ENCODE data around the gene RAPGEF1. TPM values are rescaled to one million over a fixed set of nuclear protein-coding genes. Genes with fewer than 3 reads are reported as not detected.

RAPGEF1 gene
- total RNA-seq, 1 experiment from 2014 or later = 30.8 TPM

DNA sequence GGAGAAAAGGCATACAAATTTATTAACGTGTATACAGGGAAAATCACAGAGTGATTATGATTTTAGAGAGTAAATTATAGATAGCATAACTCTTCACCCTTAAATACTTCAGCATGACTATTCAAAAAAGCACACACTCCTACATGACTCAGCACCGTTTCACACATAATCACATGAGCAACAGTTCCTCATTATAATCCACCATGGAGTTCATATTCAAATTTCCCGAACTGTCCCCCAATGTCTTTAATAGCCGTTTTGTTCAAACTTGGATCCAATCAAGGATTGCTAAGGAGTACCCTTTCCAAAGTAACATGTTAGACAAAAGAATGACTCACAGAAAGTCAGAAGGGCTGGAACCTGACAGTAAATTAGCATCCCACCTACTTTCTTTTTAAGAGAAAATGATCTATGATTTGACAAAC lies 32.1 kb downstream of the RAPGEF1 start:
- peak; percentile 84 for DNase-seq (ENCODE audit: low read depth)

- DNase-seq (ENCODE audit: low read depth) = no peak
Measured at GRCh38 chr9:131707050-131707449, 32.8 kb downstream of the RAPGEF1 start.

DNA sequence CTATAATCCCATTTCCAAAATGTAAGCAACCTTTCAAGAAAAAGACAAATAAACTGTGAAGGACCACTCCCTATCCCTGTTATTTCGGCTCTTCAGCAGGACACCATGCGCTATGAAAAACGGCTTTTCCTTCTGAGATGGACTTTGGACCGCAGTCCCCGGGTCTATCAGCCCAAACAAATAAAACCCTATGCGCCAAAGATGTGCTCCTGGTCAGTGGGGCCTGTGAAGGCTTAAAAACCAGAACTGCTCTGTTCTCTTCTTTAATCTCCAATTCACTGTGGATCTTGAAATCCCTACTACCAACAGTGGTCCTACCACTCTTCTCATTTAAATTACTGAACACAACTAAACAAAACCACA lies 33.3 kb downstream of the RAPGEF1 start:
- DNase-seq (ENCODE audit: low read depth) = no peak

DNA sequence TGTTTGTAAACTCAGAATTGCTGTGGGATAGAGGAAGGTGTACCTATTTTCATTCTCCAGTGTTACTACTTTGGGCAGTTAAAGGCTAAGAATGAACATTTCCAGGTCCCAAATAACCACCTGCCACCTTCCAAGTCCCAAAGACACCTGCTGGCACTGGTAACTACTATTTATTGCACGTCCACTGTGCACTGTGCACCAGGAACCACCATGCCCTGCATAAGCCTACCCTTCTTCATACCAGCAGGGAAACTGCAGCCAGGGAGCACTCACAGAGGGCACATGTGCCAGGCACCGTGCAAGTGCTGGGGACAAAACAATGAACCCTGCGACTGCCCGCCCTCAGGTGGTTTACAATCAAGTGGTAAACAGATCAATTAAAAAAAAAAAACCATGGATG lies 34.9 kb downstream of the RAPGEF1 start:
- no peak for DNase-seq (ENCODE audit: low read depth)

DNA sequence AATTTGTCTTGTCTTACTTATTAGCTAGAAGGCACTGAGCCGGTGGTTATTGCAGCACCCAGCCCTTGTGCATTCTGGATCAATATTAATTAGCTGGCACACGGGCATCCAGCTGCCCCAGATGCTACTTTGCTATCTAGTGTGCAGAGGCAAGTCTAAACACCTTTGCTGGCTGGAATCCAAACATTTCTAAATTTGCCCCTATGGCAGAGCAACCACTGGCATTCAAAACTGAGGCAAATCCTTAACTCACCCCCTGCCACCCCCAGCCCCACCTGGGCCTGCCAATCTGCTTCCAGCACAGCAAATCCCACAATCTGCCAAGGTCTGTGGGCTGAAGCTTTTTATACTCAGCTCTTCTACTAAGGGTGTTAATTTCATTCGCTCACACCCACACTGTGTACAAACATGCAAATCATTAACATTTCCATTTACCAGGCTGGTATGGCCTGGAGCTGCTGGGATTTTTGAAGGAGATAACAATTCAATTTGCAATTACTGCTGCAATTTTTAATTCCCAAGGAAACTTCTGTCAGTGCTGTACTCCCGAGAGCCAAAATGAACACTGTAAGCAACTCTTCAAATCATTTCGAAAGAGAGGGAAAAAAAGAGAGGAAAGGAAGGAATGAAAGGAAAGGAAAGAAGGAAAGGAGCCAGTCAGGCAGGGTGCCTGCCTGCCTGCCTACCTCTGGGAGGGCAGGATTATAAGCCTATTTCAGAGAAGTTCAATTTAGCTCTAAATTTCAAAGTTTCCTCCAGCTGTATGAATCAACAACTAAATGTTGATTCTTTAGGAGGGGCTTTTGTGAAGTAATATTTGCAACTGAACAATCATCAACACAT lies 35.5 kb downstream of the RAPGEF1 start:
- DNase-seq (ENCODE audit: low read depth) = no peak

GRCh38 chr9:131703697-131704096 lies 36.2 kb downstream of the RAPGEF1 start:
- no peak for DNase-seq (ENCODE audit: low read depth)

DNA sequence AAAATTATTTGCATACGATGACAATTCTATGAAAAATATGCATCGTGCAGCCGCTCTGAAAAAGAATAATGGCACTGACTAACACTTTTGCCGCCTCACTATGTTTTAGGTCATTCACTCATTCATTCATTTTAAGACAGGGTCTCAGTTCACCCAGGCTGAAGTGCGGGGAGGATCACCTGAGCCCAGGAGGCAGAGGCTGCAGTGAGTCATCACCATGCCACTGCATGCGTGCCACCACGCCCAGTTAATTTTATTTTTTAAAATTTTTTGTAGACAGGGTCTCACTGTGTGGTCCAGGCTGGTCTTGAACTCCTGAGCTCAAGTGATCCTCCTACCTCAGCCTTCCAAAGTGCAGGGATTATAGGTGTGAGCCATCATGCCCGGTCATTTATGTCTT lies 37.0 kb downstream of the RAPGEF1 start:
- DNase-seq (ENCODE audit: low read depth) = no peak

GRCh38 chr9:131701789-131702337 lies 38.0 kb downstream of the RAPGEF1 start:
- DNase-seq (ENCODE audit: low read depth) = peak; percentile 50

- no peak for DNase-seq (ENCODE audit: low read depth)
Measured at GRCh38 chr9:131701436-131701781, 38.5 kb downstream of the RAPGEF1 start.

GRCh38 chr9:131700765-131701435 lies 39.0 kb downstream of the RAPGEF1 start:
- DNase-seq (ENCODE audit: low read depth) = no peak

DNA sequence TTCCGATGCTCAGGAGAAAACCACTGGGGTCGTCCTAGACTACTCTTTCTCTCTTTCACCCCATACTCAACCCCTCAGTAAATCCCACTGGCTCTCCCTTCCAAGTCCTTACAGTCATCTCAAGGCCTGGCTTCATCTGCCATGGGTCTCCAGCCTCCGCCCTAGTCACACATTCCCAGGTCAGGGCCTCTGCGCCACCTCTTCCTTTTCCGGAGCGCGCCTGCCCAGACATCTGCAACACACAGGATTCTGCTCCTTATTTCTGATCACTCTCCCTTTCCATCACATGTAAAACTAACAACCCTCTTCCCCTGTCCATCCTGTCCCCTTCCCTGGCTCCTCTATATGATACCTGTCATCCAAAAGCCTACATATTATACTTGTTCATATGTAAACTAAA lies 39.8 kb downstream of the RAPGEF1 start:
- no peak for DNase-seq (ENCODE audit: low read depth)

- no peak for DNase-seq (ENCODE audit: low read depth)
Measured at GRCh38 chr9:131698618-131698985, 41.3 kb downstream of the RAPGEF1 start.

DNA sequence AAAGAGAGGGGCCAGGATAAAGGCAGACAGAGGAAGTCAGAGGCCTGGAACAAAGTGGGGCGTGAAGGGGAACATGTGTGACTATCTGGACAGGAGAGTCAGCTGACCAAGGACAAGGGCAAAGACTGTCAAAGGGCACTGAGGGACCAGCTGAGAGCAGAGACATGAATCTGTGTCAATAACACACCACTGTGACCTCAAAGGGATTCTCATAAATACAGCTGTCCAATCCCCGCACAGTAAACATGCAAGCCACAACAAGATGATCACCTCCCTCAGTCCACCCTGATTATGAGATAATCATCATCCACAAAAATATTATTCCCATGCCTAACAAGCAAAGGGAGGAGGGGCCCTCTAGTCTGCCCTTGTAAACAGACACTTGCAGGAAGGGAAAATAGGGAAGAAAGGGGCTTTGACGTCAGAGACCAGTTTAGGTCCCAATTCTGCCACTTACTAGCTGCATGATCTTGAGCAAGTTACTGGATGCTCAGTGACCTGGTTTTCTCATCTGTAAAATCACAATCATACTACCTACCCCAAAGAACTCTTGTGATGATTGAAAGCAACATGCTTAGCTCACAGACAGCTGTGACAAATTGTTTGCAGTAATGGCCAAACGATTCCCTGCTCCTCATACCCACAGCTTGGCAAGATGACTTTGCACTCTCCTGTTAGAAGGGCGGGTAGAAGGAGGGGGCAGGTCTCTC lies 41.8 kb downstream of the RAPGEF1 start:
- no peak for DNase-seq (ENCODE audit: low read depth)

DNA sequence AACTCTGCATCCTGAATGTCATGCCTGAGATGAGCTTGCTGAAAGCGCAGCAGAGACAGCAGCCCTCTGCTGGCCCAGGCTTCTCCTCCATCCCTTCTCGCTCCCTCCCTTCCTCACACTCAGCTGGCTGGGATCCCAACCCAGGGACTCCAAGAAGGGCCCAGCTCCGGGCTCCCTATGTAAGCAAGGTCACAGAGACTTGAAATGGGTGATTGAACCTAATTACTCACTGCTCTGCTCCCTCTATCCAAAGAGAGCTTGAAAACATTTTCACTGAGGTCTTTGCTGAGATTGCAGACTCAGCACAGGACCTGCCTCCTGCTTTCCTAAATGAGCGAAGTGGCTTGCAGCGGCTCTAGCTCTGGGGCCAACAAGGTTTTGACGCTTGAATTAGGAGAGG lies 42.8 kb downstream of the RAPGEF1 start:
- DNase-seq (ENCODE audit: low read depth) = peak; percentile 56

DNA sequence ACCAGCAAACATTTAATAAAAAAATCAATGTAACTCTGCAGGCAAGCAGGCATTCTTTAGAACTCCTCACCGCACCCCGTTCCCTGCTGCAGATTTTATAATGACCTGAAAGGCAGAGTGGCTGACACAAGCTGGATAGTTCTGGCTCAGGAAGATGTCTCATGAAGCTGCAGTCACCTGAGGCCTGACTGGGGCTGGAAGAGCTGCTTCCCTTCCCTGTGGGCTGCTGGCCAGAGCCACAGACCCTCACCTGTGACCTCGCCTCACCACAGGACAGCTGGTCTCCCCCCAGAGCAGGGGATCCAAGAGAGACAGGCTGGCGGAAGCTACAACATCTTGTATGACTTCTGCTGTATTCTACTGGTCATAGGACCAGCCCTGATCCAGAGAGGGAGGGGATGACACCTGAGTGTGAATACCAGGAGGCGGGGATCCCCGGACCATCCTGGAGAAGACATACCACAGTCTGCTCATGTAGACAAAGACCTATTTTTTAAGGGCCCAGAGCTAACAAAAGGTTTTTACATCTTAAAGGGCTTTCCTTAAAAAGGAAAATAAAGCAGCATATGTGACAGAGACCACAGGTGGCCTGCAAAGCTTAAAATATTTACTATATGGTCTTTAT lies 43.9 kb downstream of the RAPGEF1 start:
- DNase-seq (ENCODE audit: low read depth) = no peak

DNA sequence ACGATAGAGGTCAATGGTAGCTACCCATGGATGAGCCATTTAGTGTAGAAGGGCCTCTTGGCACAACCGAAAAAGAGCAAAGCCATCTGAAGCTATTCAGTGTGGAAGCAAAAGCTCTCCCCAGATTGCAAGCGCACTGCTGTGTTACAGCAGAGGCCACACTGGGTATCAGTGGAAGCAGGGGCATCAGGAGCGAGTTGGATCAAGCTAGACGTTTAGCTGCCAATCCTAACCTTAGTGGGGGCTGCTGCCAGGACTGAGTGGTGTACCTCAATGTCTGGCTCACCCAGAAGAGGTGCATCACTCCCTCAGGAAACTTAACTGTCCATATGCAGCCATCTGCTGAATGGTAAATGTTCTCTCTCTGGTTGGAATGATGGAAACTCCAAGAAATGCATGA lies 44.5 kb downstream of the RAPGEF1 start:
- DNase-seq (ENCODE audit: low read depth) = no peak

GRCh38 chr9:131693651-131694597 lies 46.0 kb downstream of the RAPGEF1 start:
- DNase-seq (ENCODE audit: low read depth) = no peak

- no peak for DNase-seq (ENCODE audit: low read depth)
Measured at GRCh38 chr9:131692612-131693562, 47.0 kb downstream of the RAPGEF1 start.

DNA sequence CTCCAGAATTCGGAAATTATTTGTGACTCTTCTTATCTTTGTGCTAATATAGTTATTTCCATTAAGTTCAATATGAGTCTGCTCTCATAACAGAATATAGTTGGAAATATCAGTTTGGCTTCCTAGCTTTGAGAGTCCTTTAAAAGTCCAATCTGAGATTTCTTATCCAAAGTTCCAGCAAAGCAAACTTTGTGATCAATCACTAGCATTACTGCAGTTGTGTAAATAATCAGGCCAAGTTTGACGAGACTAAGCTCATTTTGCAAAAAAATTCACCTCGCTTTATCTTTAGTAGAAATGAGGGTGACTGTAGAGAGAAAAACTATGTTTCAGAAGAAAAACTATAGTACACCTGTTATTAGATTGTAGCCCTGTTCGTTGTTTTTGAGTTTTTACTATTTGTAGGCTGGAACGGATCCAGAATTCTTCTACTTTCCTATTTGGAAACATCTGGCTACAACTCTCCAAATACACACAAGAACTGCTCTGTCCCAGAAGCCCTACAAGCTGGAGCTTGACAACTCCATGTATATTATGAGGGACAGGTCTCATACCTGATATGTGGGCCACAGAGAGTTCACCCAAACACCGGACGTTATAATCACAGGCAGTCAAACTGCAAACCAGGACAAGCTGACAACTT lies 47.8 kb downstream of the RAPGEF1 start:
- DNase-seq (ENCODE audit: low read depth) = no peak
